ENCODE data around the gene METTL6. TPM values are rescaled to one million over a fixed set of nuclear protein-coding genes. Genes with fewer than 3 reads are reported as not detected.
A peak's percentile ranks its signal among the peaks of the same experiment; 100 is the strongest.
"Not testable (repeated sequence)": the region's sequence is repeated elsewhere in the genome, so short reads cannot be mapped to it uniquely, and the experiment has no call there.

Gene METTL6
- polyA plus RNA-seq, 1 donor: 32.8 TPM

- DNase-seq: no peak
These were observed 24.1 kb upstream of the METTL6 start for GRCh38 chr3:15451216-15452113.

DNA sequence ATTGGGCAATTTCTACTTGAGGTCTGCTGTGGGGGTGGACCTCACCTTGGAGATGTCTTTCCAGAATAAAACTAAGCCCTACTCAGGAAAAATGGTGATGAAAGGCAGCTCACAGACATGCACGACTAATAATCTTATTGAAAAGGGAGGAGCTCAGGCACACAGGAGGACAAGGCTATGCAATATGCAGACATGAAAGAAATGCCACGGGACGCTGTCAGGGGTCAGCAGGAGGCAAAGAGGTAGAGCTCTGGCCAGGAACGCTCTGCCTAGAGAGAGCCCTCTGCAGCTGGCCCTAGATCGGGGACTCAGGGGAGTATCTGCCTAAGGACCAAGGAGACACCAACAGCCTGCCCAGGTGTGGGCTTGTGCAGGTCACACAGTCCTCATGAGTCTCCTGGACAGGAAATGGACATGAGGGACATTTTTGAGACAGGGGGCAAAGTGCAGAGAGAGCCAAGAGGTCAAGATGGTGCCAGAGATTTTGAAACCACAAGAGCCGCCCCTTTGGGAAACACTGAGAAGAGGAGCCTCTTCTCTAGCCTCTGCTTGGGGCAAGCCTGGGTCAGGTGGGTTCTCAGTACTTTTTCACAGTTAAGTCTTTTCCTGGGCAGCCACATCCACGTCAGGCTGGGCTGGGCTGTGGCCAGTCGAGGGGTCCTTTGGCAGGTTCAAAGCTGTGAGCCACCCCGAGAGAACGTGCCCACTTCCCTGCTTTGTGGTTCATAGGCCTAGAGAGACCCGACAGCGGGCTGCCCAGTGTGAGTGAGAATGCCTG lies 23.3 kb upstream of the METTL6 start:
- no peak for DNase-seq

DNA sequence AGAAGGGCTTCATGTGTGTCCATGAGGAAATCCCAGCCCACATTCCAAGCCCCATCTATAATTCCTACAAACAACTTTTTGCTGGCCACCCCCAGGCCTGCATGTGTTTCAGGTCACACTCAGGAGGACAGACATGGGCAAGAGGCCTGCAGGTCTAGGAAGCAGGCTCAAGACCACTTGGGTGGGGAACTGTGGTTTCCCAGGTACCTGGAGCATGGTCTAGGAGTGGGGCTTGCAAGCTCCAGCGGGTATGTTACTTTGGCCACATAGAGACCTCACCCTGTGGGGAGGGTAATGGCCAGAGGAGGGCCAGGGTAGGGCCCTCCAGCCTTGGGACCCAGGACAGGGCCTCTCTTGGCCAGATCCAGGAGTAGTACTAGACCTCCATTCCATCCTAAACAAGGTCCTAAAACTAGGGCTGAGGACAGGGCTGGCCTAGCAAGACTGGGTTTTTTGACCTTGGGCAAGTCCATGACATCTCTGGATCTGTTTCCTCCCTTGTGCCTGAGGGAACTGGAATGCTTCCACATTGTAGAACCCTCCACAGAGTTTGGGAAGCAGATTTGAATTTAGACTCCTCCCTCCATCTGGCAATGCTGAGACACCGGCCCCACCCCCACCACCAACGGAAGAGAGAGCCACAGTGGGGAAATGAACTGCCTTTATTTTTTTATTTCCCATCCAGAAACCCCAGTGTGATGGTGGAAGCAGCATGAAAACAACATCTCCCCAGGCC lies 22.3 kb upstream of the METTL6 start:
- no peak for DNase-seq

DNA sequence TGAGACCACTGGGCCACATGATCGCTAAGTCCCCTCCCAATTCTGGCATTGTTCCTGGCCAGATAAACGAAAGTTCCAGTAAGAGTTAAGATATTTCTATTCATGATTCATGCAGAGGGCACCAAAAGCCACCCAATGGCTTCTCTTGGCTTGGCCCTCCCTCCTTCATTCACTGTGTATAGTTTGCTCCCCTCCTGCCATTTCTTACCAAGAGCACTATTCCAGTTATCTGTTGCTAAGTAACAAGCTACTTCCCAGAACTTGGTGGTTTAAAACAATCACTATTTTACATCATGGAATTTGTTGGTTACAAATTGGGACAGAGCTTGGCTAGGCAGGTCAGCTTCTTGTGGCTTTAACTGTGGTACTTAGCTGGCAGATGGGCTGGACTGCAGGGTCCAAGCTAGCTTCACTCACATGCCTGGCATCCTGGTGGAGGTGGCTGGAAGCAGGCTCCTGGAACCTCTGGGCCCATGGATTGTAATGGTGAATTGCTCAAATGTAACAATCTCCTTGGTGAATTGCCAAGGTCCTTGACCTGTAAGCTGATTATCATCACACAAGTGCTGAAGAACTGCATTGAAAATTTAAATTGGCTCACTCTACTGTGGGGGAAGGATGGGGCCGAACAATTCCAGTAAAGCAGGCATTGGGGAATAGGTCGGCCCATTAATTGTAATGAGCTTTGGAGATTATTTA lies 16.6 kb upstream of the METTL6 start:
- no peak for DNase-seq

DNA sequence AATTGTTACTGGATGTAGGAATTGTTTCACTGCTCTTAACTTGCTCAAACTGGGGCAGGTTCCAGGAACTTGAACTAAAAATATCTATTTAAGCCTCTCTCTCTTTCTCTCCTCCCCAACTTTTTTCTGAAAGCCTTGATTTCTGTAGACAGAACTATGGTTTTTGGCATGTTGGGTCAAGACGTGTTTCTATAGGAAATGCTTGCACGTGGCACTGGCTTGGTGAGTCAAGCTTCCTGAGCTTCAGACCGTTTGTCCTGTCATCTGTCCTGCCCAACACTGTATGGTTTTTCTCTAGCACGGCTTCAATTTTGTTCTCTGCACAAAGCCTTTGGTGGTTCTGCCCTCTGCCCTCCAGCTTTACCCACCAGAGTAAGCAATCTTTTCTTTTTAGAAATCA lies 13.5 kb upstream of the METTL6 start:
- no peak for DNase-seq

DNA sequence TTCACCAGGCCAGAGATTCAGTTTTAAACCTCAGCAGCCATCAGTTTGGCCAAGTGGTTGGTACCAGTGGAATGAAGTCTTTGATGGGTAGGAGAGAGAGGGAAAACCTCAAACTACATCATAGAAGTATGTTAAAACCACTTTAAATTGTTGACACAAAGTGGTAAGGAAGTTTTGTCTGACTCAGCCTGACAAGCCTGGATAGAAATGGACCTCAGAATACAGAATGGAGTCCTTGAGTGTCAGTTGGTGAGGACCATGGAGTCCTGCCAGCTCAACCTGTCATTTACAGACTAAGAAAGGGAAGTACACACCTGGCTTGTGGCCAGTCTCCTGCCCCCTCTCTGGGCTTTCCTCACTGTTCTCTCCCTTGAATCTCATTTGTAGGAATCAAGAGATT lies 12.1 kb upstream of the METTL6 start:
- DNase-seq: no peak

DNA sequence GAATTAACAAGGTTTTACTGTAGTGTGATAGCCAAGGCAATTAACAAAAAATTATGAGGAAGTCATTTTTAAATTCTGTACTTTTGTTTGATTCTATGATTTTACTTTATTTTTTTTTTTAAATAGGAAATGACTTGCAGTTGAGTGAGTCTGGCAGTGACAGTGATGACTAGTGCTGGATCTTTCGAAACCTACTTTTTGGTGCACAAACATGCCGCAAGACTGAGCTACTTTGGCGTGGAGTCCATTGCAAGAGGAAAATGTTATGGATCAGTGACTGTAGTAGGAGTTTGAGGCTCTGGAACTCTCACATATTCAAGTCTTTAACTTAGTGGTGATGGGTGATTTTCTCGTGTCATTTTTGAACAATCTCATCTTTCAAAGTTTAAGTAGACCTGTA lies 11.6 kb upstream of the METTL6 start:
- no peak for DNase-seq

DNA sequence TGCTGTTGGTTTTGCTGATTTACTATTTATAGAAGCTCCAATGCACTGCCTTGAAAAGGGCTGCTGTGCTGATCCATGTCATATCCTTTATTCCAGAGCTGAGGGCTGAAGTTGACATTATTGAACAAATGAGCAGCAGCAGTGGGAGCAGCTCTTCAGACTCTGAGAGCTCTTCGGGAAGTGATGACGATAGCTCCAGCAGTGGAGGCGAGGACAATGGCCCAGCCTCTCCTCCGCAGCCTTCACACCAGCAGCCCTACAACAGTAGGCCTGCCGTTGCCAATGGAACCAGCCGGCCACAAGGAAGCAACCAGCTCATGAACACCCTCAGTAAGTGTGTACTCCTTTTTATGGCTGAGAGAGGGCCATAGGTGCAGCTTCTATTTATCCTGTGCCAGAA lies 8.9 kb upstream of the METTL6 start:
- DNase-seq: no peak

- no peak for DNase-seq
These were observed 7.4 kb upstream of the METTL6 start for GRCh38 chr3:15434756-15435155.

DNA sequence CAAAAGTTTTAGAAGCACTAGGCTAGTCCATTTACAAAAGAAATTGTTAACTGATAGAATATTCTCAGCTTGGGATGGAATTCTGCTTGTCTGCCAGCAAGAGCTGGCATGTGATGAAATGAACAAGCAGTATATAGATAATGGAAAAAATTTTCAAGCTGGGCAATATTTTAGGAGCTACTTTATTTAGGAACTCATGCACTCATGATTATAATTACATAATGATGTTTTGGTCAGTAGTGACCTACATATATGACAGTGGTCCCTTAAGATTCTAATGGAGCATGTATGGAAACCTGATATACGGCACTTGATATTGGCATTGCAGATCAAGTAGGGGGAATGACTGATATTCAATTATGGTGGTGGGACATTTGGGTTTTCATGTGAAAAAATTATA lies 6.2 kb upstream of the METTL6 start:
- no peak for DNase-seq

DNA sequence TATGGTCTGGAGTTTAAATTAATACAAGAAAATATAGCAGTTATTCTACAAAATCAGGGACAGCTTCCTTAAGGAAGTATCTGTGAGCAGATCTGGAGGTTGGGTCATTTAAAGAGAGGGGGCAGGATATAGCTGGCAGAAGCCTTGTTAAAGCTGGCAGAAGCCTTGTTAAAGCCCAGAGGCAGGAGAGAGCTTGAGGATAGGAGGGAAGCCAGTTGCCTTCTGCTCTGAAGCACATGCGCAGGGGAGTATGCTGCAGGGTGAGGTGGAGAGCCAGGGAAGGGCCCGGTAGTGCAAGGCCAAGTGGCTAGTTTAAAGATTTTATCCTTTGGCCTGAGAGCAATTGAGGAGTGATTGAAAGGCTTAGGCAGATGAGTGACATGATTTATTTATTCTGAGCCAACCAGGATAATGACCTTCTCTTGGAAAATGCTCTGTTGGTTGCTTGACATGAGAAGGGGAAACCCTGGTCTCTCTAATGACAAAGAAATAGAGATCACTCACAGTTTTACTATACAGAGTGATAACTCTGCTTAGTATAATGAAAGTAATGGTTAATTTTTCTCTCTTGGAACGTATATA lies 4.0 kb upstream of the METTL6 start:
- no peak for DNase-seq

- no peak for DNase-seq
These were observed 3.3 kb upstream of the METTL6 start for GRCh38 chr3:15430624-15431023.

GRCh38 chr3:15429080-15429479 lies 1.7 kb upstream of the METTL6 start:
- DNase-seq: no peak

DNA sequence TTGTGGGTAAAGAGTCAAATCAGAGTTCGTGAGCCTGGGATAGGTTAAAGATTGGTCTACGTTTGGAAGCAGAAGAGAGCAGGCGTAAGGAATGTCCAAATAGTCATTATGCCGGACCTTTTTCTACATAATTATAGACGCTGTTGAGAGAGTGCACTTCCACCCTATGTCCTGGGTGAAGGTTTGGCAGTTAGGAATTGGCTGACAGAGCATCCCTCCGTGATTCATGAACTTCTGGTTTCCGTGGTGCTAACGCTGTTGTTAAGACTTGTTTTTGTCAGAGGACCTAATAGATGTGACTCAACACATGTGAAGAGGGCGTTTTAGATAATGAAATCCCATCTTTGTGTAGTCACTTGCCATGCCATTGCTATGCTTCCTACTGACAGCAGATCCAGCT lies 1.2 kb upstream of the METTL6 start:
- no peak for DNase-seq

DNA sequence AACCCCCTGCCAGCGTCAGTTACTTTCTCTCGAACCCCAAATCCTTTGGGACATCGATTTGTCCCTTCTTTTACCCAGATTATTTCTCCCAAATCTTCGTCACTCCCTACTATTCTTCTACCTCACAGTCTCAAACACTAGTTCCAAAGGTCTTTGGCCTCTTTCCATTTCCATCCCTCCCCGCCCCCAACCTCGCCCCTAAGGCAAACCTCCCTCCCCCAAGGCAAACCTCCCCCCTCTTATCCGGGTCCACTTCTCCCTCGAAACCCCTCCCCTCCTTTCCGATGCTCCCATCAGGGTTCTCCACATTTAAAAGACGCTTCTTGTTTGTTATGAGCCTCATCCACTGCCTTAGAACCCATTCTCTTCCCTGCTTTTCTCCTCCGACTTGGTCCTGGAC lies 637 bp upstream of the METTL6 start:
- DNase-seq: no peak

DNA sequence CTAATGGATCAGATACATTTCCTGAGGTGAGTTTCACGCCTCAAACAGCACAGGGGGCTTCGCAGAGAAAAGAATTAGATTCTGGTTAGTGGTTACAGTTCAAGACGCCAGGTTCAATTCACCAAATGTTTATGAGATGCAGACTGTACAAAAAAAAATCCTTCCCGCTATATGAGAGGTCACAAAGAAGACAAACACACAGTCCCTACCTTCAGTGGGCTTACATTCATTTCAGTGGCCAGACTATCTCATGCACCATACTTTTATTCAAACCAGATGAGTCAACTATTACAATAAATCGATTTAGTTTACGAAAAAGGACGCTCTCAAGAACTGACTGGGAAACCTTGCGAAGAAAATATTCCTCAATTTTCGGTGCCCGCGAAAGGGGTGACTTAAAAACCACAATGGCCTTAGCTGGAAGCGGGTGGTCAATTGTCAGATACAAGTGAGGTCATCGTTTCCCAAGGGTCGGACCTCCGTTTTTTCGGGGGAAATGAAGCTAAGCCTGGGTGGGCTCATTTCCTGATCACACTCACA lies 695 bp downstream of the METTL6 start:
- no peak for DNase-seq

DNA sequence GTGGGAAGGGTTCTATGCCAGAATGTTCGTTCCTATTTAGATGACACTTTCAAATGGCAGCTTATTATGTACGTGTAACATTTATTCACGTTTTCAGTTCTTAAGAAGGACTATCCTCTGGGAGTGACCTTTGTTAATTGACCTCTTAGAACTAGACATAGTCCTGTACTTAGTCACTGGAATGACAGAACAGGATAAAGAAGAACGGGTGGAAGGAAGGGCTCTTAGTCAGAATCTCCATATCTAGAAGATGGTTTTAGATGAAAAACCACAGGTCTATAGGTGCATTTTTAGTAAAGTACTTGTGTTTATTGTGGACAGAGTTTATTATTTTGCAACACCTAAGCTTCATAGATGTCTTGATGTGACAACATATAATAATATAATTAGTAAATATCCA lies 6.5 kb downstream of the METTL6 start:
- DNase-seq: no peak

GRCh38 chr3:15410966-15411365 lies 16.4 kb downstream of the METTL6 start:
- not testable (repeated sequence) for DNase-seq

- no peak for DNase-seq
These were observed 17.6 kb downstream of the METTL6 start for GRCh38 chr3:15409774-15410173.

- DNase-seq: no peak
These were observed 18.1 kb downstream of the METTL6 start for GRCh38 chr3:15409239-15409638.

DNA sequence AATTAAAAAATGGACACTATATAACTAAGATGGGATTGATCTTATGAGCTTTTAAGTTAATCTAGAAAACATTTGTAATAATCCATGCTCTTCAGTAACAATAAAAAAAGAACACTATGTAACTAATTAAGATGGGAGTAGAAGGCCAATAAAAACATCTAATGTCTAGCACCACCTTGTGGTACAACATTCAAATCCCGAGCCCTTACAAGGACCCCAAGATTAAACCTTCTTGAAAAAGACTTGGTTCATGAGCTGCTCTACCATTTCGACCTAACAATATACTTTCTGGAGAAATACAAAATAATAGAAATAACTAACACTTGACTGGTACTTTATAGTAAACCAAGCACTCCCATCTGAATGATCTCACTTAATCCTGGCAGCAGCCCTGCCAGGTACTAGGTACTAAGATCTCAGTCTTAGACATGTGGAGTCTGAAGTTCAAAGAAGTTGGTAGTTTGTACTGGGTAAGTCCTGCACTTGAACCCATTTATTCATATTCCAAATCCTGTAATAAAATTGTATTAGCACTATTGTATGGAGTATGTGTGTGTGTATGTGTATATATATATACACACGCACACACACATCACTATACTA lies 21.8 kb downstream of the METTL6 start:
- DNase-seq: peak; percentile 50
